BLaER1 treated with 17β-estradiol and CSF1 and Interleukin-3, amounts not matched to agents 10 nM and 100 nM (cell line): ENCODE data around the gene CERS1.
A peak's percentile ranks its signal among the peaks of the same experiment; 100 is the strongest.

Experiments
- H3K27ac ChIP-seq, 11 experiments: shearing (Covaris generic); formaldehyde crosslinking; 2 replicates each; pipeline ENCODE4 v1.8.1; 2022
- H3K27me3 ChIP-seq, 11 experiments: shearing (Covaris generic); formaldehyde crosslinking; 2 replicates each; pipeline ENCODE4 v1.8.1; 2022
- H3K36me3 ChIP-seq, 11 experiments: shearing (Covaris generic); formaldehyde crosslinking; 2 replicates each; pipeline ENCODE4 v1.8.1; 2022
- H3K4me1 ChIP-seq, 10 experiments: shearing (Covaris generic); formaldehyde crosslinking; 2 replicates each; pipeline ENCODE4 v1.8.1; 2022
- H3K4me2 ChIP-seq, 11 experiments: shearing (Covaris generic); formaldehyde crosslinking; 2 replicates each; pipeline ENCODE4 v1.8.1; 2022
- H3K4me3 ChIP-seq, 10 experiments: shearing (Covaris generic); formaldehyde crosslinking; 2 replicates each; pipeline ENCODE4 v1.8.1; 2022
- H3K9ac ChIP-seq, 11 experiments: shearing (Covaris generic); formaldehyde crosslinking; 2 replicates each; pipeline ENCODE4 v1.8.1; 2022
- H3K9me3 ChIP-seq, 11 experiments: shearing (Covaris generic); formaldehyde crosslinking; replicated peaks in 1 of 11; 2 replicates each; pipeline ENCODE4 v1.8.1; 2022
- H4K20me1 ChIP-seq, 11 experiments: shearing (Covaris generic); formaldehyde crosslinking; 2 replicates each; pipeline ENCODE4 v1.8.1; 2022
- Cebpa-rat ChIP-seq, 11 experiments: shearing (Covaris generic); IDR thresholded peaks; 2 replicates each; pipeline ENCODE4 v1.8.1; 2022

The CERS1 gene

DNA sequence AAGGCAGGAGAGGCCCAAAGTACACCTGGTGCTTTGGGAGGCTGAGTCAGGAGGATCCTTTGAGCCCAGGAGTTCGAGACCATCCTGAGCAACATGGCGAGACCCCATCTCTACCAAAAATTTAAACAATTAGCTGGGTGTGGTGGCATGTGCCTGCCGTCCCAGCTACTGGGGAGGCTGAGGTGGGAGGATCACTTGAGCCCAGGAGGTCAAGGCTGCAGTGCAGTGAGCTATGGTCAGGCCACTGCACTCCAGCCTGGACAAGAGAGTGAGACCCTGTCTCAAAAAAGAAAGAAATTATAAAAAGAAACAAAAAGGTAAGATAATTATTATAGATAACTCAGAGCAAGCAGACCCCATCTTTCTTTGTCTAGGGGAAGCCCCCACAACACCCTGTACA is 43.2 kb upstream of the CERS1 start:
- no peaks in the 10 kb centered on the region for H3K9me3 ChIP-seq
- TF ChIP-seq Cebpa-rat (IDR thresholded peaks at IDR 0.05) = no peak
- H3K36me3 ChIP-seq = peaks cover 37 to 56% (median 46%) of the 10 kb centered on the region in 11 experiments
- H3K27me3 ChIP-seq = no peaks in the 10 kb centered on the region
- peaks cover 17 to 47% (median 22%) of the 10 kb centered on the region in 10 experiments for H3K4me1 ChIP-seq
- H3K4me2 ChIP-seq = peak overlapping the region; percentile 89 to 99 (median 95)
- peak overlapping the region in 10 of 11 experiments; percentile 92 to 98 (median 96); a peak in 16 of 22 replicates for H3K9ac ChIP-seq
- peak overlapping the region in 6 of 11 experiments; percentile 3 to 97 (median 94); a peak in 8 of 22 replicates for H3K27ac ChIP-seq
- peak overlapping the region; percentile 76 to 99 (median 92); a peak in 19 of 20 replicates for H3K4me3 ChIP-seq
- peaks cover 0 to 44% (median 23%) of the 10 kb centered on the region in 11 experiments; a peak in 14 of 22 replicates for H4K20me1 ChIP-seq

GRCh38 chr19:18933297-18933696 is 37.3 kb upstream of the CERS1 start:
- H3K9ac ChIP-seq = peak overlapping the region in 2 of 11 experiments; percentile 32 to 39; a peak in 3 of 22 replicates
- H3K27me3 ChIP-seq = no peaks in the 10 kb centered on the region
- H3K9me3 ChIP-seq = no peaks in the 10 kb centered on the region
- H3K4me3 ChIP-seq = no peak overlapping the region
- H3K4me1 ChIP-seq = peaks cover 6 to 23% (median 9%) of the 10 kb centered on the region in 10 experiments; a peak in 13 of 20 replicates
- H3K27ac ChIP-seq = no peak overlapping the region
- no peak for TF ChIP-seq Cebpa-rat (IDR thresholded peaks at IDR 0.05)
- H4K20me1 ChIP-seq = peaks cover 18 to 88% (median 51%) of the 10 kb centered on the region in 11 experiments; a peak in 20 of 22 replicates
- peak overlapping the region in 10 of 11 experiments; percentile 22 to 70 (median 42); a peak in 16 of 22 replicates for H3K4me2 ChIP-seq
- H3K36me3 ChIP-seq = peaks cover 74 to 91% (median 87%) of the 10 kb centered on the region in 11 experiments

GRCh38 chr19:18932216-18932841 is 36.4 kb upstream of the CERS1 start:
- no peak overlapping the region for H3K4me3 ChIP-seq
- H3K4me2 ChIP-seq = peak overlapping the region in 9 of 11 experiments; percentile 25 to 70 (median 40); a peak in 13 of 22 replicates
- H3K36me3 ChIP-seq = peaks cover 74 to 91% (median 87%) of the 10 kb centered on the region in 11 experiments

DNA sequence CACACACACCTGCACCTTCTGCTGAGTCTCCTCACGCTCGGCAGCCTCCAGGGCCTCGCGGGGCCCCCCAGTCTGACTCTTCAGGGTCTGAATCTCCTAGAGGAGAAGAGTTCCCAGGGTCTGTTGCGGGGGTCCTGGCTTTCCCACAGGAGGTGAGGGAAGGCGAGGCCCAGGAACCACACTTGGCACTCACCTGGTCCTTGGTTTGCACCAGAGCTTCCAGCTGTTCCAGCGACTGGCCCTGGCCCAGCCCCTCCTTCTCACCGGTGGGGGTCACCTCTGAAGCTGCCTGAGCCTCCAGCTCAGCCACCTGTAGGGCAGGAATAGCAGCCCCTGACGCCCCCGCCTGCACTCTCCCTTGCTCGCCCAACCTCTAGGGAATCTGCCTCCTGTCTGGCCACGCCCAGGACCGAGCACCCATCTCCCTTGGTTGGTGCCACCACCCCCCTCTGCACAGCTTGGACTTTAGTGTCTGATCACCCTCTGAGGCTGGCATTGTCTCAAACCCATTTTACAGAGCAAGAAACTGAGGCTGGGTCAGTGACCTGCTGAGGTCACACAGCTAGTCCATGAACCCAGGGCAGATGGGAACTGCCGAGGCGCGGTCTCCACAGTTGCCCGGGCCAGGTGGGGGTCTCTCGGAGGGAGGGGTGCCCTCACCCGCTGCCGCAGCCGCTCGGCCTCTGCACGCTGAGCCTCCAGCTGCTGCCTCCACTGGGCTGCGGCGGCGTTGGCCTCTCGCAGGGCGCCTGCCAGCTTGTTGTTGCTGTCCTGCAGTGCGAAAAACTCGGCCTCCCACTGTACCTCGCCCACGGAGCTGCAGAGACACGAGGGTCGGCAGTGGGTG is 35.6 kb upstream of the CERS1 start:
- H4K20me1 ChIP-seq = peaks cover 24 to 91% (median 61%) of the 10 kb centered on the region in 11 experiments; a peak in 21 of 22 replicates
- peaks cover 6 to 17% (median 9%) of the 10 kb centered on the region in 10 experiments; a peak in 13 of 20 replicates for H3K4me1 ChIP-seq
- no peaks in the 10 kb centered on the region for H3K27me3 ChIP-seq
- H3K36me3 ChIP-seq = peaks cover 75 to 92% (median 88%) of the 10 kb centered on the region in 11 experiments
- no peaks in the 10 kb centered on the region for H3K9me3 ChIP-seq
- H3K9ac ChIP-seq = no peak overlapping the region
- H3K4me2 ChIP-seq = no peak overlapping the region
- no peak overlapping the region for H3K4me3 ChIP-seq
- no peak overlapping the region for H3K27ac ChIP-seq
- no peak for TF ChIP-seq Cebpa-rat (IDR thresholded peaks at IDR 0.05)

More at GRCh38 chr19:18932216-18932841, 36.4 kb upstream of the CERS1 start:
- Histone ChIP-seq H3K27ac (no peak overlapping the region), H4K20me1 (peaks cover 24 to 88% (median 53%) of the 10 kb centered on the region in 11 experiments; a peak in 21 of 22 replicates), H3K4me1 (peaks cover 6 to 17% (median 9%) of the 10 kb centered on the region in 10 experiments; a peak in 13 of 20 replicates), H3K9me3 (no peaks in the 10 kb centered on the region), H3K9ac (no peak overlapping the region), H3K27me3 (no peaks in the 10 kb centered on the region)
- TF ChIP-seq Cebpa-rat (IDR thresholded peaks at IDR 0.05) = no peak

DNA sequence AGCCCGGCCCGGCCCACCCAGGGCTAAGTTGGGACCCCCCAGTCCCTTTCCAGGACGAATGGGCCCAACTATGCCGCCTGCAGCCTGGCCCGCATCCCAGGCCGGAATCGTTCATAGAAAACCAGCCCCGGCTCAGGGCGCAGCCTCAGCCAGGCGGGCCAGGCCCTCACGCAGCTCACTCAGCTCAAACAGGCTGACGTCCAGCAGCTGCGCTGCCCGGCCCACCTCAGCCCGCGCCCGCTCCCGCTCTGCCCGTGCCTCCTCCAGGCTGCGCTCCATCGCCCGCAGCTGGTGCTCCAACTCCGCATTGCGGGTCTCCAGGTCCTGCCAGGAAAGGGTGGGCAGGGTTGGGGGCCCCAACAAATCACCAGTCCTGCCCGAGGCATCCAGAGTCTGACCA is 33.4 kb upstream of the CERS1 start:
- Histone ChIP-seq H3K9me3 (no peaks in the 10 kb centered on the region), H3K36me3 (peaks cover 75 to 92% (median 89%) of the 10 kb centered on the region in 11 experiments), H3K4me2 (no peak overlapping the region), H3K9ac (no peak overlapping the region), H3K27ac (no peak overlapping the region), H3K4me1 (peaks cover 6 to 17% (median 9%) of the 10 kb centered on the region in 10 experiments; a peak in 13 of 20 replicates), H3K27me3 (no peaks in the 10 kb centered on the region), H3K4me3 (no peak overlapping the region), H4K20me1 (peaks cover 30 to 97% (median 76%) of the 10 kb centered on the region in 11 experiments; a peak in 21 of 22 replicates)
- TF ChIP-seq Cebpa-rat (IDR thresholded peaks at IDR 0.05) = no peak

- Histone ChIP-seq H4K20me1 (peaks cover 29 to 97% (median 74%) of the 10 kb centered on the region in 11 experiments; a peak in 21 of 22 replicates), H3K4me3 (no peak overlapping the region), H3K27me3 (no peaks in the 10 kb centered on the region), H3K27ac (no peak overlapping the region), H3K9ac (no peak overlapping the region), H3K4me2 (no peak overlapping the region), H3K9me3 (no peaks in the 10 kb centered on the region), H3K4me1 (peaks cover 3 to 12% (median 4%) of the 10 kb centered on the region in 10 experiments; a peak in 13 of 20 replicates), H3K36me3 (peaks cover 75 to 92% (median 89%) of the 10 kb centered on the region in 11 experiments)
- no peak for TF ChIP-seq Cebpa-rat (IDR thresholded peaks at IDR 0.05)
Observed at GRCh38 chr19:18928018-18928805, 32.3 kb upstream of the CERS1 start.

DNA sequence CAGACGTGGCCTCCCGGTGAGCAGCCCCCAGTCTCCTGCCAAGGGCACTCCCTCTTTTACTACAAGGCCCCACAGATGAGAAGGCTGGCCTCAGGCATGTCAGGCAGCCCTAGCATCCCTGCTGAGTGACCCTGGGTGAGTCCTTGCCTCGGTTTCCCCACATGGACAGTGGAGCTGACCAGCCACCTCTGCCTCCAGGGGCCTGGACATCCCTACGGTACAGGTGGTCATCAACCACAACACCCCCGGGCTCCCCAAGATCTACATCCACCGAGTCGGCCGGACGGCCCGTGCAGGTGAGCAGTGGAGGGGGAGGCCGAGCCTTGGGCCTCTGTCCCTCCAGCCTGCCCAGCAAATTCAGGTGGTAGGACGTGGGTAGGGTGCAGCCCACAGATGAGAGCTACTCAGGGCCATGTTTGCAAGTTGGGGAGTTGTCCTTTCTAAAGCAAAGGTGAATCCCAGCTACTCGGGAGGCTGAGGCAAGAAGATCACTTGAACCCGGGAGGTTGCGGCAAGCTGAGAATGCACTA is 28.8 kb upstream of the CERS1 start:
- Histone ChIP-seq H3K9me3 (no peaks in the 10 kb centered on the region), H3K36me3 (peaks cover 83 to 94% (median 88%) of the 10 kb centered on the region in 11 experiments), H4K20me1 (peaks cover 16 to 93% (median 83%) of the 10 kb centered on the region in 11 experiments; a peak in 21 of 22 replicates), H3K27me3 (no peaks in the 10 kb centered on the region), H3K27ac (no peak overlapping the region), H3K9ac (no peak overlapping the region), H3K4me2 (no peak overlapping the region), H3K4me3 (no peak overlapping the region), H3K4me1 (peaks cover 10 to 17% (median 13%) of the 10 kb centered on the region in 10 experiments)
- TF ChIP-seq Cebpa-rat (IDR thresholded peaks at IDR 0.05) = no peak
